HG03520 (cell line): Measurements from ENCODE around the gene COL25A1.

Experiments
- ATAC-seq: cut with Tn5 transposase; IDR thresholded peaks from one replicate; pipeline ENCODE4 v1.9.1; 2021; ENCODE audit warnings: mild to moderate bottlenecking, moderate library complexity; ENCODE audit not compliant: unreplicated experiment

COL25A1 gene

GRCh38 chr4:109294006-109294405 lies 8.5 kb downstream of the COL25A1 start:
- peak; percentile 94 for ATAC-seq

GRCh38 chr4:109291707-109292238 lies 10.7 kb downstream of the COL25A1 start:
- ATAC-seq = no peak

- no peak for ATAC-seq
Observed at GRCh38 chr4:109290918-109291317, 11.5 kb downstream of the COL25A1 start.

DNA sequence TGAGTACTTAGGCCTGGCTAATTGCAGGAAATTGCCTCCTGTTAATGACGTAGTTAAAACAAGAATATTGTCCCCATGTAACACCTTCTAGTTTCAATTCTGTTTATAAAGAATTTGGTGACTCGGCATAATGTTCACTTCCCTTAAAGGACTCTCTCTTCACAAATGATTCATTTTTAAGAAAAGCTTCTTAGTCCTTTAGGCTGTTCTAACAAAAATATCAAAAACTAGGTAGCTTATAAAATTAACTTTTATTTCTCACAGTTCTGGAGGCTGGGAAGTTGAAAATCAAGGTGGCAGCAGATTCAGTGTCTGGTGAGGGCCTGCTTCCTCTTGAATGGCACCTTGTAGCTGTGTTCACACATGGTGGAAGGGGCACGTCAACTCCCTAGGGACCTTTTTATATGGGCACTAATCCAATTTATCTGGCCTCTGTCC lies 23.8 kb downstream of the COL25A1 start:
- ATAC-seq = peak; percentile 90

DNA sequence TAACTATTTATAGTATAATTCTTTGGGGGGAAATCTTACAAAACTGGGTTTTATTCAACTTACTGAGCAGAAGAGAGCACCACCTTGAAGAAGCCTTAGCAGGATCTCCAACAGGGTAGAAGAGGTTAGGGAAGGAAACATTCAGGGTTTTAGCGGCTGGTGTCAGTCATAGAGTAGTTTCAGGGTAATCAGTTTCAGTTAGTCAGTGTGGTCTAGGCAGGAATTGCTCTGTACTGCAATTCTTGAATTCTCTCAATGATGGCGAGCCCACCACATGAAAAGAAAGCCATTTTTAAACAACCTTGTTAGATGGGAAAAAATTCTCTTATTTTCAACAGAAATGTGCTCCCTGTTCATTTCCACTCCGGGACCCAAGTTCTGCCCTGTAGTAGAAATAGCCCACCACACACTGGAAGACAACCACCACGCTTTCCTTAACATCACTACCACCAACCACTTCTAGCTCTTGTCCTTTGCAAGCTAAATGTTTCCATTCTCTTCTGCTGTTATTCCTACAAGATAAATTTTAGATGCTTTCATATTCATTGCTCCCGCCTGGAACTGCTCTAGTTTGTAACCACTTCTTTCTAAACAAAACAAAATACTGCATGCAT lies 25.9 kb downstream of the COL25A1 start:
- ATAC-seq = peak; percentile 88

DNA sequence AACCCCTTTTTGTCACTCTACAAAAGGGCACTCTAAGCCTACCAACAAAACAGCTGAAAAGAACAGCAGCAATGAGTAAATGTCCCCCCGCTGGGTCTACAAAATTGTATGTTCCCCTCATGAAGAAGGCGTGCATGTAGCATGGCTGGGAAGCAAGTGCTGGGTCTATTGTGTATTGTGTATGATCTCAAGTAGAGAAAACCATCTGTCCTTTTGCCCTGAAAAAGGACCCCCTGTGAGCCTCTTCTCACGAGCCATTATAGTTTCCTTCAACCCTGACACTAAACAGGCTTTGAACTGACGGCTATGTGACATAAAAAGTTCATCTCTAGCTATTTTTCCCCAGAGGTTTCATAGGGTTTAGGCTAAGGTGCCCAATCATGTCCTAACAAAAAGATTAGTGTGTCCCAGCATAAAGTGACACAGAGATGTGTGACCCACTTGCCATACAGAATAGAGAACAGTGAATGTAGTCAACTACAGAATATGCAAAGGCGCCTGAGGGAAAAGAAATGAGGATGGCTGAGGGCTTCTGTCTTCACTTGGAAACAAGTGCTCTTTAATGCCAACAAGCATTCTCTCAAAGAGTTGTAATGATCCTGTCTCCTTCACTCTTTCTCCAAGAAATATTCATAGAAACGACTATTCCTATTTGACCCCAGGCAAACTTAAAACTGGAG lies 27.3 kb downstream of the COL25A1 start:
- no peak for ATAC-seq

DNA sequence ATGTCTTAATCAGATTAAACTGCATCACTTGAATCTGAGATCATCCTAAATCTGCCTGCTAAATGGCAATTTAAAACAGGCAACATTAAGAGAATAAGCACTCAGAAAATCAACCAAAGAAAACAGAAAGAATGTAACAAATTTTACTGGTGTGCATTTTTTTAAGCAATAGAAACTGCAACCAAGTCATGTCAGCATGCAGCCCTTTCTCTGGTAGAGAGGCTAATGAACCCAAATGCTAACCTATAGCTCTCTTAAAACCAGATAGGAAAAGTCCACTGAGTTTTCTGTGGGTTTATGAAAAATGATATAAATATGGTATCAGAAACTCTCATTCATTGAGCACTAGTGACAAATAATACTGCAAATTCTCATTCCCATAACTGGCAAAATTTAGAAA lies 35.6 kb downstream of the COL25A1 start:
- no peak for ATAC-seq

DNA sequence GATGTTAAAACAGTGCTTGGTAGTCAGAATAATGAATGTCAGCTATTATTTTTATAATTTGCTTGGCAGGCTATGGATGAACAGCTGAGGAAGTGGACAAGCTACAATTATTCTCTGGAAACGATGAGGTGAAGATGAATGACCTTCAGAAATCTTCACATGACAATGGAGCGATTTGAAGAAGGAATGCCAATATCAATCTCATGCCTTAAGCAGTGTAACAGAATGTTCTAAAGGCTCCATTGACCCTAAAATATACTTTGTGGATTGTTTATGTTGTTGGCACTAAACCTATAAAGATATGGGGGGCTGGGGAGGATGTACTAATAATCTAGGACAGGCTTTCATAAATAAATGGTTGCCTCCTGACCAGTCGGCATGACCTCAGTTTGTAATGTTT lies 36.2 kb downstream of the COL25A1 start:
- no peak for ATAC-seq

- no peak for ATAC-seq
Observed at GRCh38 chr4:109263721-109264120, 38.7 kb downstream of the COL25A1 start.

DNA sequence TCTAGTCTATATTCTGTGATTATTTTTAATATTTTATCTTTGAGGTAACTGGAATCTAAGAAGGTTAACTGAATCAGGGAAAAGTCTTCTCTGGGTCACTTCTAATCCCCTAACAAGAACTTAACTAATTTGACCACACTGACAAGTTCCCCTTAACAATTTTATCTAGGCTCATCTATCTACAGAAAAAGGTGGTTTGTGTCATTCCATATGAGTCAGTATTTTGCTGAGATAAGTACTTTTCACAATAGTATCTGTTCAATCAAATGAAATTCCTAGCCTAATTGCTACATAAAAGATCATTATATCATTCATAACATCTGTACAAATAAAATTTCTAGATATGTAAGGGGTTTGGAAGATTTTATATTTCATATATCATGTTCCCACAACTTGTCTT lies 45.6 kb downstream of the COL25A1 start:
- no peak for ATAC-seq

DNA sequence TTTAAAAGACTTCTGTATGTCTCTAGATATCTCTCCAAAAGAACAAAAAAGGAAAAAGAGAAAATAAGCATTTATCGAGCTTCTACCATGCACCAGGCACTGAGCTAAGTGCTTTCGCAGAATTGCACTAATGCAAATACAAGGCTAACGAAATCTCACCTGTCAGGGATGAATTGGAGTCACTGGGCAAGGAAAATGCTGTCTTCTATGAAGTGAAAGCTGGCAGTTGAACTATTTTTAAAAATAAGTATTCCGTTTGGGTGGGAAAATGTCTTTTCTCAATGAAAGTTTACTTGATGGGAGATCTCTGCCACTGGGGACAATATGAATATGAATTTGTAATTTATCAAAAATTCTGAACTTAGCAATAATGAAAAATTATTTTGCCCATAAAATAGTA lies 47.6 kb downstream of the COL25A1 start:
- ATAC-seq = no peak

DNA sequence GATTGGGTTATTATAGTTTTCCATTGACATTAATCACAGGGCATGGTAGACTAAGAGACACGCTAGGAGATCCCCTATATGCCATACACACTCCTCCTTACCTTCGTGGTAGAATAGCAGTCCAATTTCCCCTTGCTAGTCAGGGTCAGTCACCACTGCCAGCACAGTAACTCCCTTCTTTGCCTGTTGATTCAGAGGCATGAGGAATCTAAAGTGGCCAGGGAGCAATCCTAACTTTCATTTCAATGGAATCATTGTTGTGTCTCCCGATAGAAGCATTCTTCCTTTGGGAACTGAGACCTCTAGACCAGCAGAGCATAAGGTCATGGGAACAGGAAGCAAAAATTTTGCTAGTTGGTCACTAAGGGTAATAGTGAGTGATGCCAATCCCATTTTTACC lies 51.1 kb downstream of the COL25A1 start:
- ATAC-seq = no peak

DNA sequence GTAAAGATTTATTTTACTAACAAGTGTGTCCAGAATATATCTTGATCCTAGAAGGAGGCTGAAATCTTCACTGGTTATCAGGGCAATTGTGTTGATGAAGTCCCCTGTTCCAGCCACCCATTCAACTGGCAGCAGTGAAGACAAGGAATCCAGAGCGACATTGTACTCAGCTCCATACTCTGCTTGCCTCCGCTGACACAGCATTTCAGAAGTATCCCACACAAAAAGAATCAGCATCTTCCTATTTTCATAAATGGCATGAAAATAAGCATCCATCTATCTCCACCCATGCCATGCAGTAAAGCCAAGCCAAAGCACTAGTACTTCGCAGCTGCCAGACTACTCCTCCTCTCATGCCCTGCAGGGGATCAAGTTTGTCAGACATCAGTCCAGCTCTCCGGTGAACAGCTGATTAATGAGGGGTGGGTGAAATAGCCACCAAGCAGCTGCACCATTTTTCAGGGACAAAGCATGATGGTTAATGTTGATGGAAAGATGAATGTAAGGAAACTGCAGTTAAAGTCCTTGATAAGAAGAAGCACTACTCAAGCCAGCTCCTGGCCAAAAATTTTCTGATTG lies 54.0 kb downstream of the COL25A1 start:
- no peak for ATAC-seq

- no peak for ATAC-seq
Observed at GRCh38 chr4:109243871-109244270, 58.6 kb downstream of the COL25A1 start.

DNA sequence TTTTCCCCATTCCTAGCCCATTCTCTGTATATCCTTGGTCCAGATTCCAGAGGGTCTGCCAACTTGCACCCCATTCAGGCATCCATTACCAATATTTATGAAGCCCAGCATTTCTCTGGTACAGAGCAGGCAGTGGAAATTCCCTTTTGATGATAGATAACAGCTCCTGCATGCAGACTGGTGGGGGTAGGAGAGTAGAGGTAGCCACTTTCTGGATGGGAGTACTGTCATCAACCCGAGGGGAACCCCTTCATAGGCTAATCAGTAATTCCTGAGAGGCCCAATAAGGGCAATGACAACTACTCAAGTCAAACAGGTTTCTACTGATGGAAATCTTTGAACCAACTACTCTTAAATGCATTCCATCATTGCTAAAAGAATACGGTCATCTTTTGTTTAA lies 63.7 kb downstream of the COL25A1 start:
- no peak for ATAC-seq

GRCh38 chr4:109235683-109236082 lies 66.8 kb downstream of the COL25A1 start:
- no peak for ATAC-seq

- ATAC-seq = no peak
Observed at GRCh38 chr4:109234596-109234995, 67.9 kb downstream of the COL25A1 start.

DNA sequence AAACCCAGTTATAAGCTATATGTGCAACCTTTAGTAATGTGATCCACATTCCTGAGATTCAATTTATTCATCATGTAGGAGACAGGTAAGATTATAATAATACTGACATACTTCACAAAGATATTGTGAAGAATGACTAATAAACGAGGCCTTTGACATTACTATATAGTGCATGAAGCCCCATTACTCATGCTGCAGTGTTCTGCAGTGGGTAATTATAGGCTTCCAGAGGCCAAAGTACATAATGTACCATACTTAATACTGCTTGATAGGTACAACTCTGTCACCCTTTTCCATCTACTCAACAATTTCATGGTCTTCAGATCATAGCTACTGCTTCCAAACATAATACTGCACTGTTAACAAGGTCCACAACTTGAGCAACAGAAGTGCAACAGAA lies 68.9 kb downstream of the COL25A1 start:
- no peak for ATAC-seq

GRCh38 chr4:109232681-109233080 lies 69.8 kb downstream of the COL25A1 start:
- no peak for ATAC-seq

DNA sequence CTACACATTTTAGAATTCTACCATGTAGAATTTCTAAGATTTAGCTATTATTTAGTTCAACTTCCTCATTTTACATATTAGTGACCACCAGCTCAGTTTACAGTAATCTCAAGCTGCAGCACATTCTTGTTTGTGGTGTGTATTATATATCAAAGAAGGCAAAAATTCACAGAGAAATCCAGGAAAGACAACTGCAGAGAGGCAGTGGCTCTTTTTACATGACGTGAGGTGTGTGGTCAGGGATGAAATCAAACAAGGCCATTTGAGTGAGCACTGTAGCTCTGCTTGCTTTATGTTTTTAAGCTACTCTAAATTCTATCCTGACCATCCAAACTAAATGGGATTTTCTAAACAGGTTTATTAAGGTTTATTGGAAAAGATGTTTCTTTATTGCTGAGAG lies 71.1 kb downstream of the COL25A1 start:
- no peak for ATAC-seq

GRCh38 chr4:109229028-109229427 lies 73.4 kb downstream of the COL25A1 start:
- no peak for ATAC-seq

DNA sequence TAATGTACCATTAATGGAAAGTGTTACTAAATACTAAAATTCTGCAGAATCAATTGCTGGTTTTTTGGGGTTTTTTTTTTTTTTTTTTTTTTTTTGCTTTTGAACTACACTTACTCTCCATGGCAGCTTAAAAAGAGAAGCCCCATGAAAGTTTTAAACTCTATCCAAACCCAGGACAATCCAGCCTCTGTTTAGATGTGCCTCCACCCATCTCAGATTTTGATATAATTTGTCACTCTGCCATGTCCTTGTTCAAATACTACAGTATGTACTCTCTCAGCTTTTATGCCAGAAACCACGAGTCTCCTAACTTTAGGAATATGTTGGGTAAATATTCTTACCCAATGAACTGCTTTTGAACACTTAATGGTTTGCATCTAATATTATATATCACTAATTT lies 84.2 kb downstream of the COL25A1 start:
- ATAC-seq = no peak
